Measurements from ENCODE around the gene VPS52. TPM values are rescaled to one million over a fixed set of nuclear protein-coding genes. Genes with fewer than 3 reads are reported as not detected.
A peak's percentile ranks its signal among the peaks of the same experiment; 100 is the strongest.

VPS52 gene
- total and polyA plus RNA-seq, 9 of the 15 experiments (the other 6 are each of a cell fraction or from before 2014, with no cell fraction given) = 24.4 to 103 (median 40.2) TPM

DNA sequence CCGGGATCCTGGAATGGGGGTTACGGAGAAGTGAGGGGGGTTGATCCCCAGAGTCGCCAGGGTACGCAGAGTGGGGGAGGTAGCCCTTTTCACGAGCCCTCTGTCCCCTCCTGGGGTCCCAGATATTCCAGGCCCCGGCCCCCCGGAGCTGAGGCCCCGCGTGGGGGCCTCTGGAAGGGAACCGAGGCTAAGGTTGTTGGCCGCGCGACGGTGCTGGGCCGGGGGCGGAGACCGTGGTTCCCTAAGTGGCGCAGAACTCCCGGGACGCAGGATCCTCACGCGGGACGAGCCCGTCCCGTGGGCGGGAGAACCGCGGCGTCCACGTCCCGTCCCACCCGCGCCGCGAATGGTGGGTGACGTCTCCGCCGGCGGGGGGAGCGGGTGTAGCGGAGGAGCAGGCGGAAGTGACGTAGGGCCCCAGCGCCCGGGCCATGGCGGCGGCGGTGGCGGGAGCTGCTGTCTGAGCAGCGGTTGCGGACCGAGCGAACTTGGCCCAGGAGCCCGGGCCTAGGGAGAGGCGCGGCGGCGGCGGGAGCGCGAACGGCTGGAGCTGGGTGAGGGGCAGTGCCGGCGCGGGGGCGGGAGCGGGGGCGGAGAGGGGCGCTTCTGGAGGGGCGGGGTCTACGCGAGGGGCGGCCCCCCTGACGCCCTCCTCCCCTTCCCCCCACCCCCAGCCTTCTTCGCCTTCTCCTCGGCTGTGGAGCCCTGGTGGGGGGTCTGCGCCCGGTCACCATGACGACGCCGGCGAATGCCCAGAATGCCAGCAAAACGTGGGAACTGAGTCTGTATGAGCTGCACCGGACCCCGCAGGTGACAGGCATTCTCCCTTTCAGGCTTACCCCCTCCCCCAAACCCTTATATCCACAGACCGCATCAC, 63.3 kb downstream of the VPS52 start, which contains the start of gene RING1 (continued):
- peak; percentile 59 for TF ChIP-seq MAX (CRISPR knock-in tag; IDR thresholded peaks at IDR 0.05)
- no peak for TF ChIP-seq ETS2 (tag; IDR thresholded peaks at IDR 0.05; ENCODE audit: borderline replicate concordance, poor library complexity, severe bottlenecking)
- no peak for TF ChIP-seq SMARCE1 (IDR thresholded peaks at IDR 0.05)
- TF ChIP-seq BACH1 (tag; IDR thresholded peaks at IDR 0.05) = no peak
- TF ChIP-seq ETV1 (tag; conservative IDR thresholded peaks at IDR 0.05; ENCODE audit: low read depth) = peak; percentile 73
- TF ChIP-seq ZNF75A (CRISPR knock-in tag; IDR thresholded peaks at IDR 0.05) = no peak
- no peak for TF ChIP-seq SRSF7 (optimal IDR thresholded peaks at IDR 0.05; ENCODE audit: low read depth, low read length)
- TF ChIP-seq ZNF263 (CRISPR knock-in tag; IDR thresholded peaks at IDR 0.05; ENCODE audit: borderline replicate concordance) = no peak; the same call in 1 of the 2 replicates
- no peak for TF ChIP-seq MYBL2 (IDR thresholded peaks at IDR 0.05; ENCODE audit: low read depth)
- TF ChIP-seq MYBL2 (CRISPR knock-in tag; IDR thresholded peaks at IDR 0.05; ENCODE audit: borderline replicate concordance) = no peak
- no peak for TF ChIP-seq ZNF778 (CRISPR knock-in tag; IDR thresholded peaks at IDR 0.05)
- TF ChIP-seq ZNF76 (CRISPR knock-in tag; IDR thresholded peaks at IDR 0.05; ENCODE audit: borderline replicate concordance) = no peak
- no peak; the same call in 1 of the 2 replicates for TF ChIP-seq ZBTB1 (CRISPR knock-in tag; IDR thresholded peaks at IDR 0.05; ENCODE audit: borderline replicate concordance, low read depth)
- peak; percentile 54; the same call in 1 of the 2 replicates for TF ChIP-seq RUNX1 (IDR thresholded peaks at IDR 0.05; ENCODE audit: low read depth)
- TF ChIP-seq ZNF589 (CRISPR knock-in tag; IDR thresholded peaks at IDR 0.05; ENCODE audit: low read depth) = 0 out of 2 replicates have a peak, but pooled peaks have one; percentile 15
- TF ChIP-seq ARHGAP35 (IDR thresholded peaks at IDR 0.05; ENCODE audit: partially characterized antibody) = no peak
- TF ChIP-seq NR2C1 (IDR thresholded peaks at IDR 0.05) = no peak
- TF ChIP-seq NR2C1 (tag; IDR thresholded peaks at IDR 0.05) = no peak
- no peak for TF ChIP-seq CBX8 (IDR thresholded peaks at IDR 0.05; ENCODE audit: borderline replicate concordance, extremely low read depth, low read depth, low read length, poor library complexity, severe bottlenecking)
